HFFc6 (cell line): Measurements from ENCODE around the gene TSTD2. TPM values are rescaled to one million over a fixed set of nuclear protein-coding genes. Genes with fewer than 3 reads are reported as not detected.
"Not testable (repeated sequence)": the region's sequence is repeated elsewhere in the genome, so short reads cannot be mapped to it uniquely, and the experiment has no call there.

Experiments
- DNase-seq: peaks from one replicate; pipeline ENCODE4 v3.0.0-alpha.2; 2018
- H3K27ac Mint-ChIP-seq: 2 replicates; pipeline ENCODE4 v1.8.0; 2020; ENCODE audit warnings: mild to moderate bottlenecking, mixed read lengths
- H3K27me3 Mint-ChIP-seq: 2 replicates; pipeline ENCODE4 v1.8.0; 2021; ENCODE audit warnings: mild to moderate bottlenecking, moderate library complexity, mixed read lengths; ENCODE audit not compliant: insufficient read depth
- H3K36me3 Mint-ChIP-seq: 2 replicates; pipeline ENCODE4 v1.8.0; 2021; ENCODE audit warnings: low read depth, mixed read lengths
- H3K4me1 Mint-ChIP-seq: 2 replicates; pipeline ENCODE4 v1.8.0; 2020; ENCODE audit warnings: low read depth, mixed read lengths
- H3K4me3 Mint-ChIP-seq: 2 replicates; pipeline ENCODE4 v1.8.0; 2020; ENCODE audit warnings: mild to moderate bottlenecking, moderate library complexity, mixed read lengths
- H3K9me3 Mint-ChIP-seq: 2 replicates; pipeline ENCODE4 v1.8.0; 2020; ENCODE audit warnings: mild to moderate bottlenecking, mixed read lengths
- total RNA-seq, 6 experiments: library from RNA; stranded (reverse); fragmentation: NEBNext Ultra II Directional; extraction: Animal tissue kit (Norgen Biotek cat#: 25700); gene quantifications; 2 replicates in 1 of 6; 3 replicates in 5 of 6; pipeline ENCODE4 v1.2.3, GENCODE V29; 2021
- TF ChIP-seq, protein P1 (sequence below): fragments of 200-600 bp; sonication (generic); IDR thresholded peaks from 2 replicates; pipeline ENCODE4 v1.5.0; 2021; ENCODE audit warnings: antibody characterized with exemption, mild to moderate bottlenecking

TSTD2 gene
- total RNA-seq, 6 experiments from 2014 or later = 7.0 to 10.7 (median 8.6) TPM

DNA sequence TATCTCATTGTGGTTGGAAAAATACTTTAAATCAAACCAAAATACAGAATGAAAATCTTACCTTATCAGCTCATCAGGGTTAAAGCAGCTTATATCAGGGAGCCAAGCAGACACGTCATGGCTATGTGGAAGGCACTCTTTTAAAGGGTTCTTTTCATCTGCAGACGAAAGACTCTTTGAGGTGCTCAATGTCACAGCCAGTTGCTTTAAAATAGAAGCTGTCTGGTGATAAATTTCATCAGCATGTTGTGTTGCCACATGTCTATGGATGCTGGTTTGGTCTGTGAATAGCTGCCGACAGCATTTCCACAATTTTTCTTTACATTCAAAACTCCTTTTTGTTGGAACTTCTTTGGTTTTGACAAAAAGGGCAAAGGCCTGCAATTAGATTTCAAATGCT is 7.5 kb downstream of the TSTD2 start:
- no peak overlapping the region for H3K27ac Mint-ChIP-seq
- DNase-seq = no peak
- peaks cover 6% of the 10 kb centered on the region; the same call in 1 of the 2 replicates for H3K36me3 Mint-ChIP-seq
- peaks cover 11% of the 10 kb centered on the region for H3K4me1 Mint-ChIP-seq
- H3K4me3 Mint-ChIP-seq = no peak overlapping the region
- TF ChIP-seq, protein P1, sequence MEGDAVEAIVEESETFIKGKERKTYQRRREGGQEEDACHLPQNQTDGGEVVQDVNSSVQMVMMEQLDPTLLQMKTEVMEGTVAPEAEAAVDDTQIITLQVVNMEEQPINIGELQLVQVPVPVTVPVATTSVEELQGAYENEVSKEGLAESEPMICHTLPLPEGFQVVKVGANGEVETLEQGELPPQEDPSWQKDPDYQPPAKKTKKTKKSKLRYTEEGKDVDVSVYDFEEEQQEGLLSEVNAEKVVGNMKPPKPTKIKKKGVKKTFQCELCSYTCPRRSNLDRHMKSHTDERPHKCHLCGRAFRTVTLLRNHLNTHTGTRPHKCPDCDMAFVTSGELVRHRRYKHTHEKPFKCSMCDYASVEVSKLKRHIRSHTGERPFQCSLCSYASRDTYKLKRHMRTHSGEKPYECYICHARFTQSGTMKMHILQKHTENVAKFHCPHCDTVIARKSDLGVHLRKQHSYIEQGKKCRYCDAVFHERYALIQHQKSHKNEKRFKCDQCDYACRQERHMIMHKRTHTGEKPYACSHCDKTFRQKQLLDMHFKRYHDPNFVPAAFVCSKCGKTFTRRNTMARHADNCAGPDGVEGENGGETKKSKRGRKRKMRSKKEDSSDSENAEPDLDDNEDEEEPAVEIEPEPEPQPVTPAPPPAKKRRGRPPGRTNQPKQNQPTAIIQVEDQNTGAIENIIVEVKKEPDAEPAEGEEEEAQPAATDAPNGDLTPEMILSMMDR = no peak
- no peaks in the 10 kb centered on the region for H3K9me3 Mint-ChIP-seq
- H3K27me3 Mint-ChIP-seq = no peaks in the 10 kb centered on the region; the same call in 1 of the 2 replicates

DNA sequence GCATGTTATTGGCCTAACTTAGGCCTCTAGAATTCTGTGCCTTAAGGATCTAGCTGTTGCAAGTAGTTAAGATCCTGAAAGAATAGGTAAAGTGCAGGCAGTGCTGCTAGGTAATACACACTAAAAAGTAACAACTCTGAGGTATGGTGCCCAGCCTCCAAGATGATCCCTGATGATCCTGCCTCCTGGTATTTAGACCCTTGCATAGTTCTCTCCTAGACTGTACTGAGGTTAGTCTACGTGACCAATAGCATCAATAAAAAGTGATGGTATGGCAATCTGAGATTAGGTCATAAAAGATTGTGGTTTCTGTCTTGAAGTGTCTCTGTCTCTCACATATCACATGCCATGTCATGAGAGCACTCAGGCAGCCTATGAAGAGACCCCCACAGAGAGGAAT is 9.2 kb downstream of the TSTD2 start:
- Mint-ChIP-seq H3K4me1 (peaks cover 11% of the 10 kb centered on the region), H3K4me3 (no peak overlapping the region), H3K27me3 (no peaks in the 10 kb centered on the region; the same call in 1 of the 2 replicates), H3K36me3 (peaks cover 6% of the 10 kb centered on the region; the same call in 1 of the 2 replicates), H3K9me3 (no peaks in the 10 kb centered on the region), H3K27ac (no peak overlapping the region)
- no peak for DNase-seq
- TF ChIP-seq, protein P1 = no peak

DNA sequence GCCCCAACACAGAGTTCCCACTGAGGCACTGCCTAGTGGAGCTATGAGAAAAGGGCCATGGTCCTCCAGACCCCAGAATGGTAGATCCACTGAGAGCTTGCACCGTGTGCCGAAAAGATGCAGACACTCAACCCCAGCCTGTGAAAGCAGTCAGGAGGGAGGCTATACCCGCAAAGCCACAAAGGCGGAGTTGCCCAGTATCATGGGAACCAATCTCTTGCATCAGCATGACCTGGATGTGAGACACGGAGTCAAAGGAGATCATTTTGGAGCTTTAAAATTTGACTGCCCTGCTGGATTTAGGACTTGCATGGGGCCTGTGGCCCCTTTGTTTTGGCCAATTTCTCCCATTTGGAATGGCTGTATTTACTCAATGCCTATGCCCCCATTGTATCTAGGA is 10.7 kb downstream of the TSTD2 start:
- not testable (repeated sequence) for DNase-seq, H3K4me3 Mint-ChIP-seq, H3K27me3 Mint-ChIP-seq, H3K36me3 Mint-ChIP-seq, H3K27ac Mint-ChIP-seq, H3K9me3 Mint-ChIP-seq, H3K4me1 Mint-ChIP-seq

DNA sequence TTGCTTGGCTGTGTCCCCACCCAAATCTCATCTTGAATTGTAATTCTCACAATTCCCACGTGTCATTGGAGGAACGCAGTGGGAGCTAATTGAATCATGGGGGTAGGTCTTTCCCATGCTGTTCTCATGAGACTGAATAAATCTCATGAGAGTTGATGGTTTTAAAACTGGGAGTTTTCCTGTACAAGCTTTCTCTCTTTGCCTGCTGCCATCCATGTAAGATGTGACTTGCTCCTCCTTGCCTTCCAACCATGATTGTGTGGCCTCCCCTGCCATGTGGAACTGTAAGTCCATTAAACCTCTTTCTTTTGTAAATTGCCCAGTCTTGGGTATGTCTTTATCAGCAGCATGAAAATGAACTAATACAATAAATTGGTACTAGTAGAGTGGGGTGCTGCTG is 13.1 kb downstream of the TSTD2 start:
- not testable (repeated sequence) for H3K27ac Mint-ChIP-seq, H3K9me3 Mint-ChIP-seq, H3K36me3 Mint-ChIP-seq, DNase-seq, H3K4me1 Mint-ChIP-seq, H3K27me3 Mint-ChIP-seq, H3K4me3 Mint-ChIP-seq

DNA sequence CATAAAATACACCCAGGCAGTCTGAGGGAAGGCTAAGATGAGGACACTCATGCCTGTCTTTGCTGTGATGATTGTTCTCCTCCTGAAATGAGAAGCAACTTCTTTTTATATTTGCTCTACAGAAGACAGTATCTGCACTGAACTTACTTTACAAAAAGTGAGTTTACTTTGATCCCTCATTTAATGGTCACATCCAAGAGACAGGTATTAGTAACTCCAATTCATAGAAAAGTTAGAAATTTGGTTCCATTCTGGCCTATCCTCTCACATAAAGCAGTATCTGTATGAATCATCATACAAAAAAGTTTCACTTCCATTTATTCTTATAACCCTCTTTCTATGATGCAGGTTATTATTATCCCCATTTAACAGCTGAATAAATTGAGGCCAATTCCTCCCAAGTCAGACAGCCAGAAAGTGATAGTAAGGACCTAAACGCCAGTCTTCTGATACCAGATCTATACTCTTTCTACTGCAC is 15.2 kb downstream of the TSTD2 start:
- no peaks in the 10 kb centered on the region; the same call in 1 of the 2 replicates for H3K27me3 Mint-ChIP-seq
- H3K4me1 Mint-ChIP-seq = no peaks in the 10 kb centered on the region
- peaks cover under 1% of the 10 kb centered on the region; the same call in 1 of the 2 replicates for H3K36me3 Mint-ChIP-seq
- H3K9me3 Mint-ChIP-seq = no peaks in the 10 kb centered on the region
- no peak overlapping the region for H3K27ac Mint-ChIP-seq
- TF ChIP-seq, protein P1 = no peak
- no peak overlapping the region for H3K4me3 Mint-ChIP-seq
- no peak for DNase-seq

DNA sequence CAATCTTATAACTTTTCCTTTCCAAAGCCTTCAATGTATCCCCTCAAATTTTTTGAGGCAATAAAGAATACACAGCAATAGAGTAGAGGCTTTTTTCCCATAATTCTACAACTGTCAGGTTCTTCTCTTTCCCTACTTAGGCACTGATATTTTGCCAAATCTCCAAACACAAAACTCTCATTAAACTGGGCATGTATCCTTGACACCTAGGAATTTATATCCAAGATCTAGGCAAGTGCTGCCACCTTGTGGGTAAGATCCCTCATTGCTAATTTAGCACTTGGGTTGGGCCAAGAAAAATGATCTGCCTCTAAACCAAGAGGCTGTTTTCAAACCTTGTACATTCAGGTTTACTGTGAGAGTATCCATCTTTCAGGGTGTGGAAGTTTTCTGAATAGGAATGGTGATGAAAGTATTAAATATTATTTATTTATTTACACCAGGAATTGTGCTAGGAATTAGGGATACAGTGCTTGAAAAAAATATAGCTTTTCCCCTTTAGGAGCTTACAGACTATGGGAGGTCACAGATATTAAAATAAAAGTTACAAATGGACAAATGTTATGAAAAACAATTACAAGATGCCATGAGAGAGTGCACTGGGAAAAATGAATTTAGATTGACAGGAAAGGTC is 17.6 kb downstream of the TSTD2 start:
- peak; percentile 45 for DNase-seq
- Mint-ChIP-seq H3K27me3 (no peaks in the 10 kb centered on the region), H3K4me1 (no peaks in the 10 kb centered on the region), H3K36me3 (no peaks in the 10 kb centered on the region), H3K4me3 (no peak overlapping the region), H3K9me3 (no peaks in the 10 kb centered on the region), H3K27ac (no peak overlapping the region)
- TF ChIP-seq, protein P1 = peak; percentile 96
